A549 (cell line): ENCODE data around the gene AKAP9. TPM values are rescaled to one million over a fixed set of nuclear protein-coding genes. Genes with fewer than 3 reads are reported as not detected.

Experiments used
- ATAC-seq, 2 experiments: fragments of 200-7000 bp in 1 of 2; fragments of >200 bp in 1 of 2; cut with Nextera tagmentation in 1 of 2; cut with Tn5 transposase in 1 of 2; 3 replicates each; pipeline versions ENCODE4 v1.8.0 to v1.9.1; 2018 to 2020; ENCODE audit warnings: mild to moderate bottlenecking in 1 of 2, moderate library complexity in 1 of 2
- CTCF ChIA-PET: fragments of 300-600 bp; sonication (Branson Sonifier 250); formaldehyde crosslinking; extraction: SDS; loops from one replicate; lab custom pipeline; 2021; ENCODE audit warnings: antibody characterized with exemption, inconsistent platforms; lab: Yijun Ruan, JAX
- POLR2A ChIA-PET: fragments of 350-600 bp; formaldehyde crosslinking; extraction: SDS; loops from one replicate; lab custom pipeline; 2021; ENCODE audit warnings: antibody characterized with exemption, inconsistent platforms; lab: Yijun Ruan, JAX
- DNase-seq, 2 experiments: peaks; one replicate each; pipeline versions ENCODE4 v3.0.0 to v3.0.0-alpha.2; 2011 to 2016; ENCODE audit warnings: low read depth in 1 of 2, low spot score in 1 of 2
- FAIRE-seq: peaks from 2 replicates; lab custom pipeline; 2011; peaks lifted over from hg19 to GRCh38; lab: Jason Lieb, UNC
- H3K27ac ChIP-seq, 2 experiments: fragments of >200 bp; sonication (Bioruptor Twin); formaldehyde crosslinking; 3 replicates each; pipeline ENCODE4 v1.5.1; 2016 to 2017
- H3K4me1 ChIP-seq: fragments of >200 bp; sonication (Bioruptor Twin); formaldehyde crosslinking; 3 replicates; pipeline ENCODE4 v1.6.1; 2016
- H3K4me2 ChIP-seq: fragments of >200 bp; sonication (Bioruptor Twin); formaldehyde crosslinking; 3 replicates; pipeline ENCODE4 v1.6.1; 2016
- H3K4me3 ChIP-seq: fragments of >200 bp; sonication (Bioruptor Twin); formaldehyde crosslinking; 3 replicates; pipeline ENCODE4 v1.5.1; 2016
- H3K9me3 ChIP-seq: fragments of >200 bp; sonication (Bioruptor Twin); formaldehyde crosslinking; 3 replicates; pipeline ENCODE4 v1.6.1; 2016
- ATOH8 ChIP-seq: fragments of 250-450 bp; sonication (Bioruptor Pico); IDR thresholded peaks from 2 replicates; pipeline ENCODE4 v1.5.0; 2020; ENCODE audit warnings: low read depth, mild to moderate bottlenecking, moderate library complexity
- CBX2 ChIP-seq: fragments of 200-600 bp; sonication (generic); IDR thresholded peaks from 2 replicates; pipeline ENCODE4 v1.6.1; 2016; ENCODE audit warnings: low read depth, mild to moderate bottlenecking, borderline replicate concordance
- CBX8 ChIP-seq: fragments of 200-600 bp; sonication (generic); IDR thresholded peaks from 2 replicates; pipeline ENCODE4 v1.6.1; 2016
- CEBPB ChIP-seq, 2 experiments: fragments of >200 bp in 1 of 2; sonication (Bioruptor Twin) in 1 of 2; formaldehyde crosslinking in 1 of 2; IDR thresholded peaks; 2 replicates each; pipeline ENCODE4 v1.6.1; 2012 to 2016
- CHD2 ChIP-seq: fragments of 150-350 bp; IDR thresholded peaks from 2 replicates; pipeline ENCODE4 v1.6.1; 2014; ENCODE audit warnings: low read length; ENCODE audit not compliant: partially characterized antibody
- EHF ChIP-seq: fragments of 250-450 bp; sonication (Bioruptor Pico); IDR thresholded peaks from 2 replicates; pipeline ENCODE4 v1.5.0; 2020; ENCODE audit warnings: mild to moderate bottlenecking
- EHMT2 ChIP-seq: fragments of 200-600 bp; sonication (generic); IDR thresholded peaks from 2 replicates; pipeline ENCODE4 v1.6.1; 2016; ENCODE audit warnings: antibody characterized with exemption, low read depth, mild to moderate bottlenecking, moderate library complexity
- EP300 ChIP-seq, 2 experiments: fragments of >200 bp; sonication (Bioruptor Twin); formaldehyde crosslinking; IDR thresholded peaks; 2 replicates in 1 of 2; 3 replicates in 1 of 2; pipeline ENCODE4 v1.6.1; 2016 to 2017
- ESRRA ChIP-seq: fragments of 150-350 bp; IDR thresholded peaks from 2 replicates; pipeline ENCODE4 v1.6.1; 2014; ENCODE audit warnings: mild to moderate bottlenecking, low read length, borderline replicate concordance
- FOSL2 ChIP-seq, 2 experiments: fragments of 450-650 bp in 1 of 2; fragments of >200 bp in 1 of 2; sonication (Bioruptor Twin) in 1 of 2; formaldehyde crosslinking; IDR thresholded peaks; 2 replicates each; pipeline versions ENCODE4 v1.5.0 to v1.6.1; 2016 to 2020; ENCODE audit warnings: mild to moderate bottlenecking in 1 of 2, moderate library complexity in 1 of 2
- FOXS1 ChIP-seq: fragments of 250-450 bp; sonication (Bioruptor Pico); IDR thresholded peaks from 2 replicates; pipeline ENCODE4 v1.5.0; 2020; ENCODE audit warnings: mild to moderate bottlenecking, moderate library complexity
- GATA3 ChIP-seq: IDR thresholded peaks from 2 replicates; pipeline ENCODE4 v1.6.1; 2012; ENCODE audit warnings: borderline replicate concordance
- HES2 ChIP-seq: fragments of >200 bp; sonication (Bioruptor Twin); formaldehyde crosslinking; IDR thresholded peaks from 2 replicates; pipeline ENCODE4 v1.6.1; 2016
- HMGXB4 ChIP-seq: fragments of 250-450 bp; sonication (Bioruptor Pico); IDR thresholded peaks from 2 replicates; pipeline ENCODE4 v1.5.0; 2021; ENCODE audit warnings: mild to moderate bottlenecking, moderate library complexity, borderline replicate concordance
- HOXA7 ChIP-seq: fragments of 250-450 bp; sonication (Bioruptor Pico); IDR thresholded peaks from 2 replicates; pipeline ENCODE4 v1.5.0; 2020; ENCODE audit warnings: mild to moderate bottlenecking, moderate library complexity
- HOXB13 ChIP-seq: fragments of 250-450 bp; sonication (Bioruptor Pico); IDR thresholded peaks from 2 replicates; pipeline ENCODE4 v1.5.0; 2020; ENCODE audit warnings: low read depth, mild to moderate bottlenecking, moderate library complexity
- KDM1A ChIP-seq: fragments of 200-600 bp; sonication (generic); IDR thresholded peaks from 2 replicates; pipeline ENCODE4 v1.6.1; 2016; ENCODE audit warnings: low read depth, mild to moderate bottlenecking
- KDM5A ChIP-seq: fragments of 200-600 bp; sonication (generic); IDR thresholded peaks from 2 replicates; pipeline ENCODE4 v1.6.1; 2016; ENCODE audit warnings: antibody characterized with exemption, mild to moderate bottlenecking
- MAFK ChIP-seq: fragments of 450-650 bp; IDR thresholded peaks from 2 replicates; pipeline ENCODE4 v1.6.1; 2014; ENCODE audit not compliant: partially characterized antibody
- MAX ChIP-seq: IDR thresholded peaks from 2 replicates; pipeline ENCODE4 v1.6.1; 2012
- MYC ChIP-seq: IDR thresholded peaks from 2 replicates; pipeline ENCODE4 v1.6.1; 2012; ENCODE audit warnings: mild to moderate bottlenecking, inconsistent platforms, low read length, improper control_type of control experiment, borderline replicate concordance
- NR3C1 ChIP-seq: fragments of >200 bp; sonication (Bioruptor Twin); formaldehyde crosslinking; IDR thresholded peaks from 3 replicates; pipeline ENCODE4 v1.6.1; 2017
- POLR2A ChIP-seq: IDR thresholded peaks from 2 replicates; pipeline ENCODE4 v1.6.1; 2012; ENCODE audit warnings: mild to moderate bottlenecking, low read length
- RAD21 ChIP-seq, 2 experiments: fragments of >200 bp in 1 of 2; sonication (Bioruptor Twin) in 1 of 2; formaldehyde crosslinking in 1 of 2; IDR thresholded peaks in 1 of 2; conservative IDR thresholded peaks in 1 of 2; 2 replicates in 1 of 2; 3 replicates in 1 of 2; pipeline ENCODE4 v1.6.1; 2012 to 2018; ENCODE audit warnings: inconsistent platforms in 1 of 2
- RARB ChIP-seq: fragments of 250-450 bp; sonication (Bioruptor Pico); IDR thresholded peaks from 2 replicates; pipeline ENCODE4 v1.8.0; 2021; ENCODE audit warnings: mild to moderate bottlenecking, moderate library complexity
- REST ChIP-seq: fragments of 200-600 bp; sonication (generic); IDR thresholded peaks from 2 replicates; pipeline ENCODE4 v1.6.1; 2016; ENCODE audit warnings: antibody characterized with exemption, mild to moderate bottlenecking, moderate library complexity
- RNF2 ChIP-seq: fragments of 200-600 bp; sonication (generic); IDR thresholded peaks from 2 replicates; pipeline ENCODE4 v1.6.1; 2016; ENCODE audit warnings: low read depth, mild to moderate bottlenecking, antibody characterized with exemption, moderate library complexity, borderline replicate concordance
- TFCP2L1 ChIP-seq: fragments of 250-450 bp; sonication (Bioruptor Pico); IDR thresholded peaks from 2 replicates; pipeline ENCODE4 v1.5.0; 2021; ENCODE audit warnings: mild to moderate bottlenecking
- TP53 ChIP-seq: fragments of 250-450 bp; sonication (Bioruptor Pico); IDR thresholded peaks from 2 replicates; pipeline ENCODE4 v1.5.0; 2021; ENCODE audit warnings: mild to moderate bottlenecking, moderate library complexity
- USF2 ChIP-seq: fragments of 450-650 bp; IDR thresholded peaks from 2 replicates; pipeline ENCODE4 v1.6.1; 2014; ENCODE audit warnings: antibody characterized with exemption
- ZFP36 ChIP-seq: fragments of 450-650 bp; IDR thresholded peaks from 2 replicates; pipeline ENCODE4 v1.6.1; 2014; ENCODE audit warnings: borderline replicate concordance; ENCODE audit not compliant: partially characterized antibody
- ZNF302 ChIP-seq: fragments of 250-450 bp; sonication (Bioruptor Pico); IDR thresholded peaks from 2 replicates; pipeline ENCODE4 v1.9.0; 2021; ENCODE audit warnings: inconsistent platforms, mild to moderate bottlenecking, moderate library complexity
- WGBS: methylation state at CpG from one replicate; pipeline ENCODE4 v1.1.6; 2017; ENCODE audit errors: missing lambda C conversion rate; 5-methylcytosine and 5-hydroxymethylcytosine counted together
- polyA plus RNA-seq, 4 experiments: library from polyadenylated mRNA; depleted of rRNA in 3 of 4; stranded (reverse); fragments of >200 nt; fragmentation: RNase III in 1 of 4; extraction: RNeasy Plus Mini Kit Qiagen cat#74134 plus additional on column Dnase treatment in 1 of 4; gene quantifications; 2 replicates in 3 of 4; 3 replicates in 1 of 4; pipeline ENCODE4 v1.2.3, GENCODE V29; 2011 to 2017

The AKAP9 gene
- polyA plus RNA-seq, 2 of the 4 experiments (the other 2 are of a cell fraction): 11.7 to 32.3 TPM

- no peak for TF ChIP-seq ATOH8
- no peak for TF ChIP-seq TP53 (CRISPR knock-in tag)
- no peak for TF ChIP-seq ZNF302 (CRISPR knock-in tag)
- no peak for TF ChIP-seq REST
- no peak for TF ChIP-seq CHD2
- no peak for TF ChIP-seq HOXB13 (CRISPR knock-in tag)
- no peak for TF ChIP-seq ESRRA
- no peak for TF ChIP-seq RAD21 (conservative IDR thresholded peaks at IDR 0.05 in 1 of 2, IDR thresholded peaks at IDR 0.05 in 1 of 2)
- TF ChIP-seq RARB: no peak
- no peak for TF ChIP-seq POLR2A
- TF ChIP-seq KDM1A: no peak
- TF ChIP-seq MAX: no peak
- TF ChIP-seq TFCP2L1 (CRISPR knock-in tag): no peak
- no peak for TF ChIP-seq HES2
- TF ChIP-seq CEBPB (IDR thresholded peaks at IDR 0.05): no peak
- TF ChIP-seq ZFP36: no peak
- no peak for FAIRE-seq
- Histone ChIP-seq H3K4me2 (no peak overlapping the region), H3K4me1 (no peaks in the 10 kb centered on the region; the same call in 2 of the 3 replicates), H3K27ac (no peak overlapping the region), H3K9me3 (no peaks in the 10 kb centered on the region), H3K4me3 (no peak overlapping the region)
- POLR2A ChIA-PET: no interaction called here
- ATAC-seq: no peak
- DNase-seq: no peak
- 91% methylated on average over 2 of the region's 2 CpGs for WGBS
- CTCF ChIA-PET: no interaction called here
Observed at GRCh38 chr7:92034116-92034515, 93.5 kb downstream of the AKAP9 start.

GRCh38 chr7:92035576-92035975 is 94.9 kb downstream of the AKAP9 start:
- H3K4me2 ChIP-seq: no peak overlapping the region
- WGBS: 95% methylated on average over 1 of the region's 1 CpG
- FAIRE-seq (no peak), DNase-seq (no peak), ATAC-seq (no peak)
- POLR2A ChIA-PET: no interaction called here
- CTCF ChIA-PET: no interaction called here
- H3K4me3 ChIP-seq: no peak overlapping the region
- no peaks in the 10 kb centered on the region; the same call in 2 of the 3 replicates for H3K4me1 ChIP-seq
- H3K9me3 ChIP-seq: no peaks in the 10 kb centered on the region
- H3K27ac ChIP-seq: no peak overlapping the region
- TF ChIP-seq MYC (no peak), EHMT2 (no peak), MAX (no peak), MAFK (no peak), HMGXB4 (CRISPR knock-in tag) (no peak), CHD2 (no peak), TFCP2L1 (CRISPR knock-in tag) (no peak), EP300 (IDR thresholded peaks at IDR 0.05) (no peak), HOXA7 (CRISPR knock-in tag) (no peak), FOSL2 (IDR thresholded peaks at IDR 0.05) (no peak), FOSL2 (CRISPR knock-in tag; IDR thresholded peaks at IDR 0.05) (no peak), NR3C1 (no peak), USF2 (no peak), RNF2 (no peak), FOXS1 (CRISPR knock-in tag) (no peak), GATA3 (no peak), CBX2 (no peak), CBX8 (no peak), EHF (CRISPR knock-in tag) (no peak), KDM5A (no peak)
